ENCODE measurements around the gene NEU2.

- TF ChIP-seq CTCF (conservative IDR thresholded peaks at IDR 0.05; ENCODE audit: low read depth, low read length) = no peak
- TF ChIP-seq RAD21 (IDR thresholded peaks at IDR 0.05; ENCODE audit: low read length) = no peak
- no peak for TF ChIP-seq POLR2A (IDR thresholded peaks at IDR 0.05; ENCODE audit: low read depth, low read length)
- no peak for TF ChIP-seq RFX5 (IDR thresholded peaks at IDR 0.05; ENCODE audit: low read depth, low read length)
- TF ChIP-seq, protein P1, sequence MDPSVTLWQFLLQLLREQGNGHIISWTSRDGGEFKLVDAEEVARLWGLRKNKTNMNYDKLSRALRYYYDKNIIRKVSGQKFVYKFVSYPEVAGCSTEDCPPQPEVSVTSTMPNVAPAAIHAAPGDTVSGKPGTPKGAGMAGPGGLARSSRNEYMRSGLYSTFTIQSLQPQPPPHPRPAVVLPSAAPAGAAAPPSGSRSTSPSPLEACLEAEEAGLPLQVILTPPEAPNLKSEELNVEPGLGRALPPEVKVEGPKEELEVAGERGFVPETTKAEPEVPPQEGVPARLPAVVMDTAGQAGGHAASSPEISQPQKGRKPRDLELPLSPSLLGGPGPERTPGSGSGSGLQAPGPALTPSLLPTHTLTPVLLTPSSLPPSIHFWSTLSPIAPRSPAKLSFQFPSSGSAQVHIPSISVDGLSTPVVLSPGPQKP (IDR thresholded peaks at IDR 0.05; ENCODE audit: borderline replicate concordance, low read depth, low read length) = no peak
- TF ChIP-seq NFE2L2 (IDR thresholded peaks at IDR 0.05; ENCODE audit: low read depth, low read length) = no peak
- TF ChIP-seq BHLHE40 (IDR thresholded peaks at IDR 0.05; ENCODE audit: low read depth, low read length) = no peak
- TF ChIP-seq, protein P2, sequence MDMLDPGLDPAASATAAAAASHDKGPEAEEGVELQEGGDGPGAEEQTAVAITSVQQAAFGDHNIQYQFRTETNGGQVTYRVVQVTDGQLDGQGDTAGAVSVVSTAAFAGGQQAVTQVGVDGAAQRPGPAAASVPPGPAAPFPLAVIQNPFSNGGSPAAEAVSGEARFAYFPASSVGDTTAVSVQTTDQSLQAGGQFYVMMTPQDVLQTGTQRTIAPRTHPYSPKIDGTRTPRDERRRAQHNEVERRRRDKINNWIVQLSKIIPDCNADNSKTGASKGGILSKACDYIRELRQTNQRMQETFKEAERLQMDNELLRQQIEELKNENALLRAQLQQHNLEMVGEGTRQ (IDR thresholded peaks at IDR 0.05; ENCODE audit: low read depth, low read length) = no peak
- no peak for TF ChIP-seq CHD1 (IDR thresholded peaks at IDR 0.05; ENCODE audit: low read depth, low read length)
- no peak for TF ChIP-seq SMC3 (IDR thresholded peaks at IDR 0.05; ENCODE audit: low read depth, low read length)
These were observed 40.4 kb downstream of the NEU2 start for GRCh38 chr2:233072838-233073237.

Data from IMR-90 (cell line).